ENCODE measurements around the gene RILPL1.
"Not testable (repeated sequence)": the region's sequence is repeated elsewhere in the genome, so short reads cannot be mapped to it uniquely, and the experiment has no call there.

The RILPL1 gene

GRCh38 chr12:123483602-123484248, 49.8 kb downstream of the RILPL1 start:
- H3K79me2 ChIP-seq (ENCODE audit: control insufficient read depth, insufficient read depth, low read length), result no peaks in the 10 kb centered on the region
- no peak overlapping the region for H3K18ac ChIP-seq (ENCODE audit: low read length)
- DNase-seq, result no peak
- no peak overlapping the region for H3K27ac ChIP-seq (ENCODE audit: low read depth, low read length)
- H3K23ac ChIP-seq (ENCODE audit: low read length), result no peak overlapping the region
- no peaks in the 10 kb centered on the region for H3K36me3 ChIP-seq (ENCODE audit: control insufficient read depth, insufficient read depth, low read length)
- no peak overlapping the region for H2AK5ac ChIP-seq (ENCODE audit: low read length)
- no peak overlapping the region for H4K8ac ChIP-seq (ENCODE audit: low read depth, low read length)
- no peak overlapping the region for H4K5ac ChIP-seq (ENCODE audit: low read length)
- H3K56ac ChIP-seq (ENCODE audit: low read length), result no peak overlapping the region
- H3K4me2 ChIP-seq (ENCODE audit: low read length), result no peak overlapping the region
- no peak overlapping the region for H2BK15ac ChIP-seq (replicated peaks; ENCODE audit: low read depth)
- no CpG with 5 or more reads among the region's 18 CpGs for WGBS (ENCODE audit: extremely low coverage, insufficient coverage, low lambda C conversion rate)
- no peak overlapping the region for H3K9ac ChIP-seq (ENCODE audit: low read length)
- no peaks in the 10 kb centered on the region for H3K27me3 ChIP-seq (ENCODE audit: insufficient read depth, low read length, poor library complexity)
- no peaks in the 10 kb centered on the region for H3K4me1 ChIP-seq (ENCODE audit: control insufficient read depth, low read depth, low read length)
- no peak overlapping the region for H2BK120ac ChIP-seq (ENCODE audit: low read depth, low read length)
- H3K79me1 ChIP-seq (ENCODE audit: low read length), result no peaks in the 10 kb centered on the region
- H3K4ac ChIP-seq (ENCODE audit: low read depth, low read length), result no peak overlapping the region
- H3K4me3 ChIP-seq (ENCODE audit: low read length), result no peak overlapping the region
- H2BK5ac ChIP-seq (ENCODE audit: low read length), result no peak overlapping the region

DNA sequence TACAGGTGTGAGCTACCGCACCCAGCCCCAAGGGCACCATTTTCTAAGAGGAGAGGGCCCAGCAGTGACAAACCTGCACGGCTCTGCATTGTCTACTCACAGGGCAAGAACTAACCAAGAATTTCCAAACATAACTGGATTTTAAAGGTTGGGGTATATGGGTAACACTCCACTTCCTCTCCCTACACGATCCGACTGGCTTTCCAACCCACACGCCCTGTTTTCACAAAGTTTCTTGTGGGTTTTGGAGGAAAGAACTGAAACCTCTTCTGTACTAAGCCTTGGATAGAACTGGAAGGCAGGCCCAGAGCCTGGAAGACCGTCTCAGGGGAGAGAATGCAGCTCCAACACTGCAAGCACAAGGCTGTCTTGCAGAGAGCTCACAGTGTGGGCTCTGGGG, 50.6 kb downstream of the RILPL1 start:
- Histone ChIP-seq H3K4me2 (ENCODE audit: low read length) (no peak overlapping the region), H3K27me3 (ENCODE audit: insufficient read depth, low read length, poor library complexity) (no peaks in the 10 kb centered on the region), H3K79me1 (ENCODE audit: low read length) (no peaks in the 10 kb centered on the region), H3K4me1 (ENCODE audit: control insufficient read depth, low read depth, low read length) (no peaks in the 10 kb centered on the region), H3K4me3 (ENCODE audit: low read length) (no peak overlapping the region), H3K9ac (ENCODE audit: low read length) (no peak overlapping the region), H4K5ac (ENCODE audit: low read length) (no peak overlapping the region), H3K27ac (ENCODE audit: low read depth, low read length) (no peak overlapping the region), H3K36me3 (ENCODE audit: control insufficient read depth, insufficient read depth, low read length) (no peaks in the 10 kb centered on the region), H2BK5ac (ENCODE audit: low read length) (no peak overlapping the region), H3K18ac (ENCODE audit: low read length) (no peak overlapping the region), H3K56ac (ENCODE audit: low read length) (no peak overlapping the region), H3K23ac (ENCODE audit: low read length) (no peak overlapping the region), H3K79me2 (ENCODE audit: control insufficient read depth, insufficient read depth, low read length) (no peaks in the 10 kb centered on the region), H3K4ac (ENCODE audit: low read depth, low read length) (no peak overlapping the region), H4K8ac (ENCODE audit: low read depth, low read length) (no peak overlapping the region), H2BK15ac (replicated peaks; ENCODE audit: low read depth) (no peak overlapping the region), H2AK5ac (ENCODE audit: low read length) (no peak overlapping the region), H2BK120ac (ENCODE audit: low read depth, low read length) (no peak overlapping the region)
- no peak for DNase-seq
- WGBS (ENCODE audit: extremely low coverage, insufficient coverage, low lambda C conversion rate), result no CpG with 5 or more reads among the region's 6 CpGs

GRCh38 chr12:123481251-123481650, 52.3 kb downstream of the RILPL1 start:
- no CpG with 5 or more reads among the region's 5 CpGs for WGBS (ENCODE audit: extremely low coverage, insufficient coverage, low lambda C conversion rate)
- not testable (repeated sequence) for H3K4me1 ChIP-seq (ENCODE audit: control insufficient read depth, low read depth, low read length); H4K8ac ChIP-seq (ENCODE audit: low read depth, low read length); DNase-seq; H2AK5ac ChIP-seq (ENCODE audit: low read length); H2BK120ac ChIP-seq (ENCODE audit: low read depth, low read length); H3K23ac ChIP-seq (ENCODE audit: low read length); H2BK15ac ChIP-seq (replicated peaks; ENCODE audit: low read depth); H3K4me2 ChIP-seq (ENCODE audit: low read length); H3K27me3 ChIP-seq (ENCODE audit: insufficient read depth, low read length, poor library complexity); H3K36me3 ChIP-seq (ENCODE audit: control insufficient read depth, insufficient read depth, low read length); H3K9ac ChIP-seq (ENCODE audit: low read length); H4K5ac ChIP-seq (ENCODE audit: low read length); H2BK5ac ChIP-seq (ENCODE audit: low read length); H3K56ac ChIP-seq (ENCODE audit: low read length); H3K79me2 ChIP-seq (ENCODE audit: control insufficient read depth, insufficient read depth, low read length); H3K79me1 ChIP-seq (ENCODE audit: low read length); H3K18ac ChIP-seq (ENCODE audit: low read length); H3K27ac ChIP-seq (ENCODE audit: low read depth, low read length); H3K4me3 ChIP-seq (ENCODE audit: low read length); H3K4ac ChIP-seq (ENCODE audit: low read depth, low read length)

DNA sequence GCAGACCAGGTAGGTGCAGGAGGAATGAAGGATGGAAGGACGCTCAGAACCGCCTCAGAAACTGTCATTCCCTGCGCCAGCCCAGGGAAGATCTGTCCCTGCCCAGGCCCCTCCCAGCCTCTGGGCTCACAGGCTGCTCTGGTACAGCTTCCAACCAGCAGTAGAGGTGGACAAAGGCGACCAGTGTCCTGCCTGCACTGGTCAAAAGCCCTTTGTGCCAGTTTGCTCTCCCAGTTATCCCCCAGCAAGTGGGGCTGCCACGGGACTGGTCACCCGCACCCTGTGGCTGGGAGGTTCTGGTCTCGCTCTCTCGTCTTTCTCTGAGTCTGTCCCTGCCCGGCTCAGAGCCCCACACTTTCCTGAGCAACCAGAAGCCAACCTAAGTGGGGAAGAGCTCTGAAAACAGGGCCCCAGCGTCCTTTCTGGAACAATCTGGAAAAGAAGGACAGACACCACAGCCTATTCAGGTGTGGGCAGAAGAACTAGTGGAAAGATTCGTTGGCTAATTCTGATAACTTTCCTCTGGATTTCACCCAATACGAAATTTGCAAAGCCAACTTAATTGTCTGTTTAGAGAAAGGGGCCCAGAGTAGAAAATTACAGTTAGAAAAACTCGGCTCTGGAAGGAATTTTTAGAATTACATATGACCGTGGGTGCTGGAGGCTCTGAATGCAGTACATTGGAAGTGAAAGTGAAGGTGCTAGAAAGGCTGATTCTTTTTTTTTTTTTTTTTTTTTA, 53.9 kb downstream of the RILPL1 start:
- Histone ChIP-seq H3K23ac (ENCODE audit: low read length) (no peak overlapping the region), H3K9ac (ENCODE audit: low read length) (no peak overlapping the region), H4K8ac (ENCODE audit: low read depth, low read length) (no peak overlapping the region), H3K27ac (ENCODE audit: low read depth, low read length) (no peak overlapping the region), H2BK120ac (ENCODE audit: low read depth, low read length) (no peak overlapping the region), H2BK5ac (ENCODE audit: low read length) (no peak overlapping the region), H3K79me1 (ENCODE audit: low read length) (no peaks in the 10 kb centered on the region), H3K56ac (ENCODE audit: low read length) (no peak overlapping the region), H3K4me3 (ENCODE audit: low read length) (no peak overlapping the region), H3K27me3 (ENCODE audit: insufficient read depth, low read length, poor library complexity) (no peaks in the 10 kb centered on the region), H3K4ac (ENCODE audit: low read depth, low read length) (no peak overlapping the region), H2AK5ac (ENCODE audit: low read length) (no peak overlapping the region), H3K79me2 (ENCODE audit: control insufficient read depth, insufficient read depth, low read length) (no peaks in the 10 kb centered on the region), H3K36me3 (ENCODE audit: control insufficient read depth, insufficient read depth, low read length) (no peaks in the 10 kb centered on the region), H2BK15ac (replicated peaks; ENCODE audit: low read depth) (no peak overlapping the region), H3K4me2 (ENCODE audit: low read length) (no peak overlapping the region), H4K5ac (ENCODE audit: low read length) (no peak overlapping the region), H3K18ac (ENCODE audit: low read length) (no peak overlapping the region), H3K4me1 (ENCODE audit: control insufficient read depth, low read depth, low read length) (no peaks in the 10 kb centered on the region)
- no peak for DNase-seq
- no CpG with 5 or more reads among the region's 14 CpGs for WGBS (ENCODE audit: extremely low coverage, insufficient coverage, low lambda C conversion rate)

GRCh38 chr12:123478762-123479161, 54.8 kb downstream of the RILPL1 start:
- Histone ChIP-seq H2BK120ac (ENCODE audit: low read depth, low read length) (no peak overlapping the region), H3K23ac (ENCODE audit: low read length) (no peak overlapping the region), H4K5ac (ENCODE audit: low read length) (no peak overlapping the region), H3K18ac (ENCODE audit: low read length) (no peak overlapping the region), H3K4me3 (ENCODE audit: low read length) (no peak overlapping the region), H3K27ac (ENCODE audit: low read depth, low read length) (no peak overlapping the region), H3K4ac (ENCODE audit: low read depth, low read length) (no peak overlapping the region), H2AK5ac (ENCODE audit: low read length) (no peak overlapping the region), H3K9ac (ENCODE audit: low read length) (no peak overlapping the region), H3K4me2 (ENCODE audit: low read length) (no peak overlapping the region), H3K36me3 (ENCODE audit: control insufficient read depth, insufficient read depth, low read length) (no peaks in the 10 kb centered on the region), H4K8ac (ENCODE audit: low read depth, low read length) (no peak overlapping the region), H3K56ac (ENCODE audit: low read length) (no peak overlapping the region), H3K79me1 (ENCODE audit: low read length) (no peaks in the 10 kb centered on the region), H2BK15ac (replicated peaks; ENCODE audit: low read depth) (no peak overlapping the region), H2BK5ac (ENCODE audit: low read length) (no peak overlapping the region), H3K27me3 (ENCODE audit: insufficient read depth, low read length, poor library complexity) (no peaks in the 10 kb centered on the region), H3K79me2 (ENCODE audit: control insufficient read depth, insufficient read depth, low read length) (no peaks in the 10 kb centered on the region), H3K4me1 (ENCODE audit: control insufficient read depth, low read depth, low read length) (no peaks in the 10 kb centered on the region)
- DNase-seq, result no peak
- no CpG with 5 or more reads among the region's 10 CpGs for WGBS (ENCODE audit: extremely low coverage, insufficient coverage, low lambda C conversion rate)

All from mesendoderm (in vitro differentiated cells).